SW480 (cell line): Measurements from ENCODE around the gene OR4D1.
A peak's percentile ranks its signal among the peaks of the same experiment; 100 is the strongest.

Experiments
- DNase-seq: peaks from one replicate; pipeline ENCODE4 v3.0.0-alpha.2; 2016; ENCODE audit warnings: low spot score

OR4D1 gene

GRCh38 chr17:58153671-58154070 lies 5.5 kb downstream of the OR4D1 start:
- no peak for DNase-seq

DNA sequence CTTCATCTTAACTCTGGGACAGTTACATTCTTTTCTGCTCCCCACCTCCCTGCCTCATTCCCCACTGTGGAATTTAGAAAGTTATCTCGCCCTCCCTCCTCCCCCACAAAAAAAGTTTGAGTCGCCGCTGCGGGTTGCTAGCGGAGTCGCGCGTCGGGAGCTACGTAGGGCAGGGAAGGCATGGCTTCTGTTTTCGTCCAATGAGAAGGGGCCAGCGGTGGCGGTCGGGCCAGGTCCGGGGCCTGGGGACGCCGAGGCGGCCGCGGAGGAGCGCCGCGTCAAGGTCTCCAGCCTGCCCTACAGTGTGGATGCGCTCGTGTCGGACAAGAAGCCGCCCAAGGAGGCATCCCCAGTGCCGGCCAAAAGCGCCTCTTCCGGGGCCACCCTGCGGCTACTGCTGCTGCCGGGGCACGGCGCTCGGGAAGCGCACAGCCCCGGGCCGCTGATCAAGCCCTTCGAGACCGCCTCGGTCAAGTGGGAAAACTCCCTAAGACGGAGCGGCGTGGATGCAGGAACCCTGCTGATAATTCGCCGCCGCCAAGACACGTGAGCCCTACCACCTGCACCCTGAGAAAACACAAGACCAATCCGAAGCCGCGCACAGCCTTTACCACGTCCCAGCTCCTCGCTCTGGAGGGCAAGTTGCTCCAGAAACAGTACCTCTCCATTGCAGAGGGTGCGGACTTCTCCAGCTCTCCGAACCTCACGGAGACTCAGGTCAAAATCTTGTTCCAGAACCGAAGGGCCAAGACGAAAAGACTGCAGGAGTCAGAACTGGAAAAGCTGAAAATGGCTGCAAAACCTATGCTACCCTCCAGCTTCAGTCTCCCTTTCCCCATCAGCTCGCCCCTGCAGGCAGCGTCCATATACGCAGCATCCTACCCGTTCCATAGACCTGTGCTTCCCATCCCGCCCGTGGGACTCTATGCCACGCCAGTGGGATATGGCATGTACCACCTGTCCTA lies 8.9 kb downstream of the OR4D1 start:
- DNase-seq = no peak

GRCh38 chr17:58158181-58158580 lies 10.0 kb downstream of the OR4D1 start:
- DNase-seq = no peak

DNA sequence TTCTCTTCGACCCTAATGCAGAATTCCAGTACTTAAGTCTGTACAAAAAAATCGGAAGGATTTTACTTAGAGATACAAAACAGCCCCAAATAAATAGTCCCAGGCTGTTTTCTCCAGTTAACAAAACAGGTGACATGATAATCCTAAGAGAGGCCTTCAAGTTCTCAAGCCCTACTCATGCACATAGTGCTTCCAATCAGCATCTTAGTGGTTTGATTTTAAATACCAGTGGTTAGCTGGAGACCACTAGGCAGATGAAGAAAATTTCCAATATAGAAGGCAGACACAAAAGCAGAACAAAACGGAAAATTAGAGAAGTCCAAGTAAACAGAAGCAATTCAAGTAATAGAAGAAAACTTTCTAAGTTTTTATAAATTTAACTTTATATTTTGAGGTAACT lies 13.4 kb downstream of the OR4D1 start:
- DNase-seq = no peak

GRCh38 chr17:58165981-58166380 lies 17.8 kb downstream of the OR4D1 start:
- DNase-seq = no peak

DNA sequence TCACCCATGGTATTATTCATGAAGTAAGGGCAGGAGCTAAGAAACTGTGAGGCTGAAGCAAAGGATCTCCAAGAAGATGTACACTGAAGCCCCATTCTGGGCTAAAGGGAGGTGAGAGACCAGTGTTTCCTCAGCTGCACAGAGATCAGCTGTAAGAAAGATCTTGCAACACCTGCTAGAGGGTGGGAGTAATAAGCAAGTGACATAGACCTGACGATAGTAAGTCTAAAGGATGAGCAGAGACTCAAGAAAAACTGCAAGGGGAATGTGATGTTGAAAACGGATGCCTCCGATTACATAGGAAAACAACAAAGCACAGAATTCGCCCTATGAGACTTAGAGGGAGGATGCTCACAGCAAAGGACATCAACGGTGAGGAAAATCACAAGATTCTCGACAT lies 18.5 kb downstream of the OR4D1 start, which contains the start of gene OR4D2:
OR4D2 (plus strand) TSS at position 301 of the 400 bp plus-strand sequence. CDS start 2,674 bp downstream, outside the sequence.
- no peak for DNase-seq

GRCh38 chr17:58170622-58171021 lies 22.4 kb downstream of the OR4D1 start:
- no peak for DNase-seq

DNA sequence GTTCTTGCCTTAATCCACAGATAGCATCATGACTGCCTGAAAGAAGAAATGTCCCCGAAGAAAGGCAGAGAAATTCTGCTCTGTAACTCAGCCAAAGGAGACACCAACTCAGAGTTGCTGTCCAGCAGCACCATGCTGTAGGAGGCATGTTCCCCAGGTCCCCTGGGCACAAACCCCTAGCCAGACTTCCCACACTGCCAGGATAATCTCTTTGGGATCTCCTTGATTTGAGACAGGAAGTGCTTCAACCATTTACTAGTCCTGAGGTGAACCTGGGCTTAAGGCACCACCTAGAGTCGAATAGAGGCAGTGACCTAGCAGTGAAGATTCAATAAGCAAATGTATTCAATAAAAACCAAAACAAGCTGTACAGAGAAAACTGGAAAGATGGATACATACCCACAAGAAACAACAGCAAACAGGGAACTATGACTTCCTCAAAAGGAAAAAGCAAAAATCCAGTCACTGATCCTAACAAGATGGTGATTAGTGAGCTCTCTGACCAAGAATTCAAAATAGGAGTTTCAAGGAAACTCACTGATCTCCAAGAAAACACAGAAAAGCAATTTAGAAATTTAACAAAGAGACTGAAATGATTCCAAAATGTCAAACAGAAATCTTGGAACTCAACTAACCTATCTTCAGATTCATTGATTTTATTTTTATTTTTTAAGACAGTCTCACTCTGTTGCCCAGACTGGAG lies 24.3 kb downstream of the OR4D1 start:
- DNase-seq = peak; percentile 66

DNA sequence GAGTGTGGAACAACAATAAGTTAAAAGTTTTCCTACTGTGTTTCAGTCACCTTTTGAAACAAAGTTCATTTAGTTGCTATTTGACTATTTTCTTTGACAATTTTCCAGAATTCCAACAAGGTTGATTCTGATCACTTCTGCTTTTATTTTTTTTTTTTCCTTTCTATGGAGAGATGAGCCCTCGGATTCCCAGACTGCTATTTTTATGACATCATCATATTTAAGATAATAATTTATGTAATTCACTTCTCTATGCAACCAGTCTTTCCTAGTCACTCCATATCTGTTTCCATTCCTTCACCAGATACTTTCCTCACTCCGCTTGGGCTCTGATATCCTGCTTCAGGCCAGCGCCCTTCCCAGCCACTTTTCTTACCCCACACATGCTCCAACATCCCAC lies 26.7 kb downstream of the OR4D1 start:
- DNase-seq = no peak

- no peak for DNase-seq
Observed at GRCh38 chr17:58176200-58176599, 28.0 kb downstream of the OR4D1 start.

GRCh38 chr17:58181796-58182195 lies 33.6 kb downstream of the OR4D1 start:
- DNase-seq = no peak

- no peak for DNase-seq
Observed at GRCh38 chr17:58183514-58183913, 35.3 kb downstream of the OR4D1 start.

GRCh38 chr17:58184308-58184985 lies 36.3 kb downstream of the OR4D1 start:
- peak; percentile 41 for DNase-seq

- DNase-seq = no peak
Observed at GRCh38 chr17:58184986-58185761, 37.0 kb downstream of the OR4D1 start.

DNA sequence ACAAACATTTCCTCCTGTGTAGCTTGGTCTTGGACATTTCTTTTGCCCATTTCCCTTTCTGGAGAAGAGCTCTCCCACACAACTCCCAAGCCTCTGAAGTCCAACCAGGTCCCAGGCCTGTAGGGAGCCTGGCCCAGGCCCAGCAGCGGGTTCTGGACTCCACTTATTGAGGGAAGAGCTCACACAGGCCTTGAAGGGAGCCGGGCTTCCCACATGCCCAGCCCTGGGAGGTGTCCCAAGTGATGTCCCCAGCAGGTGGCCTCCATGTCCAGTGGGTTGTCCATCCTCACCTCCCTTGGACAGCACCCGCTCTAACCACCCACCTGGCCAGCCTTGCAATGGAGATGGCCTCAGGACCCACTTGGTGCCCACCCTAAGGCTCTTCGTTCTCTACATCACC lies 38.4 kb downstream of the OR4D1 start:
- no peak for DNase-seq

- no peak for DNase-seq
Observed at GRCh38 chr17:58187063-58187462, 38.9 kb downstream of the OR4D1 start.

GRCh38 chr17:58187675-58188074 lies 39.5 kb downstream of the OR4D1 start:
- no peak for DNase-seq

DNA sequence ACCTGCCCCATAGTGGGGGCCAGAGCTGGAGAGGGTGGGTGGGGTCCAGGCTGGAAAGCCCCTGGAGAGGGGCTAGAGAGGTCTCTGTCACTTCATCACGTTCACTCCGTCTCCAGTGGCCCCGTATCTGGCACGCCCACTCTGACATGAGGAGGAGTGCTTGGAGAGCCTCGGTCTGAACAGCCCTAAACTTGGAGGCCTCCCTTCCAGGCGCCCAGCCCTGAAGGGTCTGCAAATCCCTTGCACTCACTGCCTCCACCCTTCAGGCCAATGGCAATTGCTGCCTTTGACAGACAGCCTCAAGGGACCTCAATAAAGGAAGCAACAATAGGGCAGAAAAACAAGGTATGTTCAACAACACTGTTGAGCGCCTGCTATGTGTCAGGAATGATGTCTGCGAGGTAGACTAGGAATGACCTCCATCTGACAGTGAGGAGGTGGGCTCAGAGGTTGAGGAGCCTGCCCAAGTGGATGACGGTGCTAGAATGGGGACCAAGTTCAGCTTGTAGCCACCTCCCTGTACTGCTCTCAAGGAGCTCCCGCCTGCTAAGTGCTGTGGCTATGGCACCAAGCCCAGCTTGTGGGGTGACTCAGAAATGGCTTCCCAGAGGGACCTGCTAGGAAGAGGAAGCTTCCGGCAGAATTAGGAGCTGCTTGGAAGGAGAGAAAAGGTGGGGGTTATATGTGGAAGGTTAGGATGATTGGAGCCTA lies 41.4 kb downstream of the OR4D1 start:
- DNase-seq = peak; percentile 58

GRCh38 chr17:58191241-58191896 lies 43.2 kb downstream of the OR4D1 start:
- no peak for DNase-seq

GRCh38 chr17:58192612-58193011 lies 44.4 kb downstream of the OR4D1 start, which contains the start of gene EPX:
Gene EPX, plus strand, starts transcription at chr17:58192726. Its CDS starts 121 bp downstream, at chr17:58192847.
- no peak for DNase-seq
